ENCODE results near the gene HDHD5.
"Not testable (repeated sequence)": the region's sequence is repeated elsewhere in the genome, so short reads cannot be mapped to it uniquely, and the experiment has no call there.

Gene HDHD5

GRCh38 chr22:17161991-17162390, 2.9 kb upstream of the HDHD5 start:
- in situ Hi-C loops (cut with MboI; ENCODE audit: low pct_unique_long_range_greater_than_20kb, low sequenced_read_pairs) = loop anchor here (25.0 kb wide), 1 partner anchor 100 kb away; no protein-coding TSS in a partner anchor
- no peak for DNase-seq

- no peak for DNase-seq
- in situ Hi-C loops (cut with MboI; ENCODE audit: low pct_unique_long_range_greater_than_20kb, low sequenced_read_pairs) = loop anchor here (10.0 to 25.0 kb wide), 2 partner anchors 55 to 103 kb away; no protein-coding TSS in a partner anchor
Measured at GRCh38 chr22:17159504-17159951, 451 bp upstream of the HDHD5 start.

- no peak for DNase-seq
- in situ Hi-C loops (cut with MboI; ENCODE audit: low pct_unique_long_range_greater_than_20kb, low sequenced_read_pairs) = loop anchor here (10.0 to 25.0 kb wide), 2 partner anchors 53 to 104 kb away; no protein-coding TSS in a partner anchor
Measured at GRCh38 chr22:17158176-17158567, 905 bp downstream of the HDHD5 start.

GRCh38 chr22:17157714-17158113, 1.4 kb downstream of the HDHD5 start:
- in situ Hi-C loops (cut with MboI; ENCODE audit: low pct_unique_long_range_greater_than_20kb, low sequenced_read_pairs) = loop anchor here (10.0 to 25.0 kb wide), 2 partner anchors 53 to 105 kb away; no protein-coding TSS in a partner anchor
- no peak for DNase-seq

GRCh38 chr22:17155941-17156340, 3.1 kb downstream of the HDHD5 start:
- DNase-seq = no peak
- in situ Hi-C loops (cut with MboI; ENCODE audit: low pct_unique_long_range_greater_than_20kb, low sequenced_read_pairs) = loop anchor here (10.0 to 25.0 kb wide), 2 partner anchors 51 to 106 kb away; no protein-coding TSS in a partner anchor

- DNase-seq = no peak
- in situ Hi-C loops (cut with MboI; ENCODE audit: low pct_unique_long_range_greater_than_20kb, low sequenced_read_pairs) = loop anchor here (10.0 to 25.0 kb wide), 2 partner anchors 48 to 109 kb away; no protein-coding TSS in a partner anchor
Measured at GRCh38 chr22:17152971-17153370, 6.1 kb downstream of the HDHD5 start.

GRCh38 chr22:17152340-17152739, 6.7 kb downstream of the HDHD5 start:
- DNase-seq = no peak
- in situ Hi-C loops (cut with MboI; ENCODE audit: low pct_unique_long_range_greater_than_20kb, low sequenced_read_pairs) = loop anchor here (10.0 to 25.0 kb wide), 2 partner anchors 48 to 110 kb away; no protein-coding TSS in a partner anchor

GRCh38 chr22:17149076-17149815, 9.8 kb downstream of the HDHD5 start:
- in situ Hi-C loops (cut with MboI; ENCODE audit: low pct_unique_long_range_greater_than_20kb, low sequenced_read_pairs) = no loop called here

GRCh38 chr22:17147458-17147857, 11.6 kb downstream of the HDHD5 start:
- in situ Hi-C loops (cut with MboI; ENCODE audit: low pct_unique_long_range_greater_than_20kb, low sequenced_read_pairs); DNase-seq: not testable (repeated sequence)

More at GRCh38 chr22:17149076-17149815, 9.8 kb downstream of the HDHD5 start:
- DNase-seq = no peak

GRCh38 chr22:17145021-17145680, 13.9 kb downstream of the HDHD5 start:
- in situ Hi-C loops (cut with MboI; ENCODE audit: low pct_unique_long_range_greater_than_20kb, low sequenced_read_pairs) = no loop called here
- no peak for DNase-seq

- no peak for DNase-seq
- in situ Hi-C loops (cut with MboI; ENCODE audit: low pct_unique_long_range_greater_than_20kb, low sequenced_read_pairs) = no loop called here
Measured at GRCh38 chr22:17143826-17144225, 15.3 kb downstream of the HDHD5 start.

- in situ Hi-C loops (cut with MboI; ENCODE audit: low pct_unique_long_range_greater_than_20kb, low sequenced_read_pairs) = no loop called here
- DNase-seq = no peak
Measured at GRCh38 chr22:17143101-17143500, 16.0 kb downstream of the HDHD5 start.

GRCh38 chr22:17140826-17141766, 18.0 kb downstream of the HDHD5 start:
- no peak for DNase-seq

GRCh38 chr22:17140022-17140421, 19.1 kb downstream of the HDHD5 start:
- no peak for DNase-seq
- in situ Hi-C loops (cut with MboI; ENCODE audit: low pct_unique_long_range_greater_than_20kb, low sequenced_read_pairs) = no loop called here

More at GRCh38 chr22:17140826-17141766, 18.0 kb downstream of the HDHD5 start:
- in situ Hi-C loops (cut with MboI; ENCODE audit: low pct_unique_long_range_greater_than_20kb, low sequenced_read_pairs) = no loop called here

GRCh38 chr22:17138513-17138912, 20.6 kb downstream of the HDHD5 start:
- DNase-seq = no peak
- in situ Hi-C loops (cut with MboI; ENCODE audit: low pct_unique_long_range_greater_than_20kb, low sequenced_read_pairs) = no loop called here

- no peak for DNase-seq
- in situ Hi-C loops (cut with MboI; ENCODE audit: low pct_unique_long_range_greater_than_20kb, low sequenced_read_pairs) = no loop called here
Measured at GRCh38 chr22:17137861-17138425, 21.1 kb downstream of the HDHD5 start.

- in situ Hi-C loops (cut with MboI; ENCODE audit: low pct_unique_long_range_greater_than_20kb, low sequenced_read_pairs) = no loop called here
- DNase-seq = no peak
Measured at GRCh38 chr22:17137170-17137569, 21.9 kb downstream of the HDHD5 start.

- DNase-seq = no peak
- in situ Hi-C loops (cut with MboI; ENCODE audit: low pct_unique_long_range_greater_than_20kb, low sequenced_read_pairs) = no loop called here
Measured at GRCh38 chr22:17135153-17135760, 23.8 kb downstream of the HDHD5 start.
